Germinal center (tissue), 1 donor: ENCODE data around the gene PYGB.

ENCODE experiments used
- DNase-seq: peaks from one replicate; pipeline ENCODE4 v3.0.0; 2012; ENCODE audit warnings: mixed read lengths, low spot score

Gene PYGB

GRCh38 chr20:25271486-25272222, 23.8 kb downstream of the PYGB start:
- DNase-seq, result no peak

DNA sequence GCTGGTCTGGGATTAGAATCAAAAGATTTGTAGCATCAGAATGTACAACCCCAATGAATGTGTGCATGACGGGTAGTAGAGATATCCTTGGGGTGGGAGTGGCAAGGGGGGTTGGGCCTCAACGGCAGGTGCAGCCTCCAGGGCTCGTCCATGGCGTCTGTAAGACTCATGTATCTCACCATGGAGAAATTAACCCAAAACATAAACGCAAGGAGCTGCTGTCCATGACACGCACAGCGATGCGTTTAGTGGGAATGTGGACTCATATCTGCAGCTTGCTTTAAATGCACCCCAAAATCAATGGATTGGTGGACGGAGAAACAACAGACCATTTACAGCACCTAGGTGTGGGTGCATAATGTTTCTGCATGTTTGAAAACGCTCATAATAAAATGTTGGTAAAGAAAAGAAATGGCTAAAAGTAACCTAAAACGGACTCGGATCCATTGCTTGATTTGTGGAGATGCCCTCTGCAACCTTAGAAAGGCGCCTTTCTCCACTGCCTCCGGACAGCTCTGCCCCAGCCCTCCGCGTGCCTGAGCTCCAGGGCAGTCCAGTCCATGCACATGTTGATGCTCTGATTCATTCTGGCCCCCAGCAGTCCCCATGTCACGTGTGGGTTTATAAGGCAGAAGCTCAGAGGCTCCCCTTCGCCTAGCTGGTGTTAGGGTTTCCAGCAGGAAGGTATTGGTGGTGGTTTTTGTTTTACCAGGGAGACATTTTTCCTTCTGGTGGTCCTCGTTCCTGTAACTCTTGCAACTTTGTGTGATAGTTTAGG, 24.5 kb downstream of the PYGB start:
- no peak for DNase-seq

GRCh38 chr20:25273046-25273445, 25.2 kb downstream of the PYGB start:
- no peak for DNase-seq

- no peak for DNase-seq
Measured at GRCh38 chr20:25273541-25274358, 25.9 kb downstream of the PYGB start.

GRCh38 chr20:25274481-25274880, 26.6 kb downstream of the PYGB start:
- no peak for DNase-seq

GRCh38 chr20:25274891-25275812, 27.3 kb downstream of the PYGB start:
- no peak for DNase-seq

DNA sequence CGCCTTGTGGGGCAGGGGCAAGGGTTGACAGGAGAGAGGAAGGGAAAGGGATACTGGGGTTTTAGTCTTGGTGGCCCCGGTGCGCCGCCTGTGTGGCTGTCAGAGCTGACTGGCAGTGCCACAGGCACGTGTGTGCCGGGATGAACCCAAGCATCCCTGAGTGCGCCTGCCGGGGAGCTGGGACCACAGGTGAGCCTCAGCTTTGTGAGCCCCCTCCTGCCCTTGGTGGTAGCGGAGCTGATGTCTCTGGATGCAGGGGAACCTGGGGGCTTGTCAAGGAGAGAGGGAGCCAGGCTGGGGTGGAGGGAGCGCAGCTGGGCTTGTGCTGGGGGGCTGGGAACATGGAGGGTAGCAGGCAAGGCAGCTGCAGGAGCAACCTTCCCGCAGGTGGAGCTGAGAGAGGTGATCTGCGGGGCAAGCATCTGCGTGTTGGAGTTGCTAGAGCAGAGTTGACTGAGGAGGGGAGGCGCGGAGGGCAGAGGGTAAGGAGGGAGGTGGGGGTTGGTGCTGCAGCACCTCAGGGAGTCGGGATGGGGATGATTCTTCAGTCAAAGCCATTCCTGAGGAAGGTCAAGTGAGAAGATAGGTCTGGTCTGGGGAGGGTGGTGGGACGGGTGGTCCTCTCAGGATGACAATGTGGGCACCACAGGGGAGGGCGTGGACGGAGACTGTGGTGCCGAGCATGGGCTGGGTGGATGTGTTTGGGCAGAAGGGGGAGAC, 28.1 kb downstream of the PYGB start:
- no peak for DNase-seq

DNA sequence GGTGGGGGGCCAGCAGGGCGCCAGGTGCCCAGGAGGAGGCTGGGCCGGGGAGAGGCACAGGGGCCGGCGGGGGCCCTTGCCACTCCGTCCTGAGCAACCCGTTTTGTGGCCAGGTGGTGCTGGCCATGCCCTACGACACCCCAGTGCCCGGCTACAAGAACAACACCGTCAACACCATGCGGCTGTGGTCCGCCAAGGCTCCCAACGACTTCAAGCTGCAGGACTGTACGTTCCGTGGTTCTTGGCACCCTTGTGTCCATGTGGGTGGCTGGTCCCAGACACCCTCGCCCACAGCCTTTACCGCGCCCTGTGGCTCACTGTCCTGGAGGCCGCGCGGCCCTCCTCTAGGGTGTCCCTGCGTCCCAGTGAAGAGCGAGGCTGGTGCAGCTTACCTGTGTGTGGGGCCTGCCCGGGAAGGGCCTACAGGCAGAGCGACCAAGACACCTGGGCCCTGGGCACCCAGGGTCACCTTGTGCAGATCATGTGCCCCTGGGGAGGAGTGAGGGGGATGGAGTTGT, 28.7 kb downstream of the PYGB start:
- no peak for DNase-seq

DNA sequence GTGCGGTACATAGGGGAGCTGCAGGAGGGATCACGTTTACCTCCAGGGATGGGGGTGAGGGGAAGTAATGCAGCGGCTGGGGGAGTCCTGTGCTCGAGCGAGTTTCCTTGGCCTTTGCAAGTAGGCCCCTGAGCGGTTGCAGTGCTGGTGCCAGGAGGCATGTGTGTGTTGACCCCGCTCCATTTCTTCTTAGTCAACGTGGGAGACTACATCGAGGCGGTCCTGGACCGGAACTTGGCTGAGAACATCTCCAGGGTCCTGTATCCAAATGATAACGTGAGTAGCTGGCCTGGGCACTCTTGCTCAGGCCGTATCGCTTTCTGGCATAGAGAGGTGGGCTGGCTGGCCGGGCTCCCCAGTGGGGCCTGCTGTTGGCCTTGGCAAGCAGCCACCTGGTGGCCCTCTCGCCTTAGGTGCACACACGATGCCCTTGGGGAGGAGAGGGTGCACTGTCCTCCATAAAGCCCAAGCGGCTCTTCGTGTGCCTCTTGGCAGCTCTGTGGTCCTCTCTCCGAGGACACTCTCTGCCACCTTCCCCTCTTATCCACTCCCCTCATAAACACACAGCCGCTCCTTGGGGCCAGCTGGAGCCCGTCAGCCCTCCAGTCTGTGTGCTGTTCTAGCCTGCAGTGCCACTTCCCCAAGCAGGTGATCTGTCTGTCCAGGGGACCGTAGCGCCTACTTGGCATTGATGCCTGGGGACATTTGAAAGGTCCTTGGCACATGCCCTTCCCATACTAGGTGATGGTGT, 29.3 kb downstream of the PYGB start:
- no peak for DNase-seq

DNA sequence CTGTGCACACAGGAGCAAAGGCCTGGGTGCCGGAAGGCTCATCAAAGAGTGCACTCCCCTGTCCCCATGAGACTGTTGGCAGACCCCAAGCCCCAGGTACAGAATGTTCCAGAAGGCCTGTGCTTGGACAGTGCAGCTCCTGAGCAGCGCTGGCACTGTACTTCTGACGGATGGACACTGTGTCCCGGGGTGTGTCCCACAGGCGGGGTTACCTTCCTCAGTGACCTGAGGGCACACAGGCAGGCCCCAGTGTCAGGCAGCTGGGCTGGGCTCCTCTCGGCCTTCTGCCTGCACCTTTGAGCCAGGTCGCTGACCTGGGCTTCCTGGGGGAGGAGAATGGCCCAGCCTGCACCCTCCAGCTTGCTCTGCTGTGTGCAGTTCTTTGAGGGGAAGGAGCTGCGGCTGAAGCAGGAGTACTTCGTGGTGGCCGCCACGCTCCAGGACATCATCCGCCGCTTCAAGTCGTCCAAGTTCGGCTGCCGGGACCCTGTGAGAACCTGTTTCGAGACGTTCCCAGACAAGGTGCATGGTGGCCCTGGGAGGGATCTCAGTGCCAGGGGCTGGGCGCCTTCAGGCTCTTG, 30.1 kb downstream of the PYGB start:
- DNase-seq, result no peak

- no peak for DNase-seq
Measured at GRCh38 chr20:25278636-25279361, 30.9 kb downstream of the PYGB start.

GRCh38 chr20:25279403-25279802, 31.5 kb downstream of the PYGB start:
- DNase-seq, result no peak

GRCh38 chr20:25280051-25280573, 32.2 kb downstream of the PYGB start:
- no peak for DNase-seq

GRCh38 chr20:25280574-25281535, 33.0 kb downstream of the PYGB start:
- no peak for DNase-seq

DNA sequence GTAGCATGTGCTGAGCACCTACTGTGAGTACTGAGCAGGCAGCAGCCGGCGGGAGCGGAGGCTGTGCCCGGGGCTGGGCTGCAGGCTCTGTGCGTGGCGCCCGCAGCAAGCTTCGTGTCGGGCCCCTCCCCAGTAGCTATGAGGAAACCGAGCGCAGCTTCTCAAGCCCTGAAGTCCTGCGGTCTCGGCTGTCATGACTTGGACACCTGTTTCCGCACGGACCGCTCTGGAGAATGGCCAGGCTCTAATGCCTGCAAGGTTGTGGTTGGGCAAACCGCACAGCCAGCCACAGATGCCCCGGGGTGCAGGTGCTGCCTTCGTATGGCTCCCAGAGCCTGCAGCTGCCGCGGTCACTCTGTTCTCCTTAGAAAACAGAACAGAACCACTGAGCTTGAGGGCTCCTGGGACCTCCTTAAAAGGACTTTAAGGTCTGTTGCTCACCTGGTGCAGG, 33.7 kb downstream of the PYGB start:
- peak; percentile 65 for DNase-seq

DNA sequence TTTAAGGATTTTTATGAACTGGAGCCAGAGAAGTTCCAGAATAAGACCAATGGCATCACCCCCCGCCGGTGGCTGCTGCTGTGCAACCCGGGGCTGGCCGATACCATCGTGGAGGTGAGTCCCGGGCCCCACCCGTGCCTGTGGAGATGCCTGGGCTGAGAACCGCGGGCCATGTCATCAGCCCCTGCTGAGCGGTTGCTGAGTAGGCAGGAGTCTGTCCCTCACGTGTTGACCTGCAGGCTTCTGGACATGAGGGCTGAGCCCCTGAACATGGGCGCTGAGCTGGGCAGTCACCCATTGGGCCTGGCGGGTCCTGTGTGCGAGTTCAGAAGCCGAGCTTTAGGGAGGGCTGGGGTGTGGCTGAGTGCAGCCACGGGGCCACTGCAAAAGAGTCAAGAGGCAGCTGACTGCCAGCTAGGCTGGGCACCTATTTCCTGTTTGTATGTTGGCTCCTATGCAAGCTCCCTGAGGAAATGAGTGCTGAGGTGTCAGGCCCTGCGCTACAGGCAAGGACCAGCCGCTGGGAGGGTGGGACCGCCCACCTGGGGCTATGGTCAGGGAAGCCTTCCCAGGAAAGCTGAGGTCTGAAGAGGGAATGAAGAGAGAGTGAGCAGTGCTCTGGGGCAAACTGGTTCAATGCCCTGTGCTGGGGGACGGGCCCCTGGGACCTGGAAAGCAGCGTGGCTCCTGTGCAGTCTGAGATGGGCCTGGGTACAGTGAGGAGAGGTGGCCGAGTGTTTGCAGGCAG, 34.3 kb downstream of the PYGB start:
- no peak for DNase-seq

- DNase-seq, result no peak
Measured at GRCh38 chr20:25282796-25283195, 34.9 kb downstream of the PYGB start.
